ENCODE measurements around the gene TPD52L1.

DNA sequence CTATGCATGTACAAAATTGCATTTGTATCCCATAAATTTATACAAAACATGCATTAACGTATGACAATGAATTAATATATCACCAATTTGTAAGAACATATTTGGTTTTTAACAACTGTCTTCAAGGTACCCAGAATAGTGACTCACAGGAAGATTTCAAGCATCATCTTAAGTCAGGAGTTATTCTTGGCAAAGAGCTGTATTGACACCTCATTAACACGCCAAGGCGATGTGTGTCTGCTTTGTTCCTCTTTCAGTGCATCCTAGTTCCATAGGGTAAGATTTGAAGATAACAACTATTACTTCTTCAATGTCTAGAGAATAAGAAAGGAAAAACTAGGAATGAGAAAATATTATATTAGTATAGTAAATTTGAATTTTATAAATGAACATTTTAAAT is 35.8 kb upstream of the TPD52L1 start:
- TF ChIP-seq, protein P1, sequence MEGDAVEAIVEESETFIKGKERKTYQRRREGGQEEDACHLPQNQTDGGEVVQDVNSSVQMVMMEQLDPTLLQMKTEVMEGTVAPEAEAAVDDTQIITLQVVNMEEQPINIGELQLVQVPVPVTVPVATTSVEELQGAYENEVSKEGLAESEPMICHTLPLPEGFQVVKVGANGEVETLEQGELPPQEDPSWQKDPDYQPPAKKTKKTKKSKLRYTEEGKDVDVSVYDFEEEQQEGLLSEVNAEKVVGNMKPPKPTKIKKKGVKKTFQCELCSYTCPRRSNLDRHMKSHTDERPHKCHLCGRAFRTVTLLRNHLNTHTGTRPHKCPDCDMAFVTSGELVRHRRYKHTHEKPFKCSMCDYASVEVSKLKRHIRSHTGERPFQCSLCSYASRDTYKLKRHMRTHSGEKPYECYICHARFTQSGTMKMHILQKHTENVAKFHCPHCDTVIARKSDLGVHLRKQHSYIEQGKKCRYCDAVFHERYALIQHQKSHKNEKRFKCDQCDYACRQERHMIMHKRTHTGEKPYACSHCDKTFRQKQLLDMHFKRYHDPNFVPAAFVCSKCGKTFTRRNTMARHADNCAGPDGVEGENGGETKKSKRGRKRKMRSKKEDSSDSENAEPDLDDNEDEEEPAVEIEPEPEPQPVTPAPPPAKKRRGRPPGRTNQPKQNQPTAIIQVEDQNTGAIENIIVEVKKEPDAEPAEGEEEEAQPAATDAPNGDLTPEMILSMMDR (IDR thresholded peaks at IDR 0.05), result no peak
- TF ChIP-seq ZFX (IDR thresholded peaks at IDR 0.05; ENCODE audit: borderline replicate concordance), result no peak

Measured in 22Rv1 (cell line).